HEK293T (cell line): ENCODE results near the gene CGNL1.

Experiments used
- BHLHE40 ChIP-seq: fragments of 450-650 bp; IDR thresholded peaks from 2 replicates; pipeline ENCODE4 v1.6.1; 2016; ENCODE audit warnings: mild to moderate bottlenecking, moderate library complexity, borderline replicate concordance
- CTBP1 ChIP-seq: fragments of 450-650 bp; IDR thresholded peaks from 2 replicates; pipeline ENCODE4 v1.6.1; 2016; ENCODE audit warnings: borderline replicate concordance
- FOXK2 ChIP-seq: fragments of 450-650 bp; IDR thresholded peaks from 2 replicates; pipeline ENCODE4 v1.6.1; 2016; ENCODE audit warnings: mild to moderate bottlenecking
- FOXM1 ChIP-seq: fragments of 450-650 bp; IDR thresholded peaks from 2 replicates; pipeline ENCODE4 v1.6.1; 2017; ENCODE audit warnings: mild to moderate bottlenecking, borderline replicate concordance
- L3MBTL2 ChIP-seq: fragments of 450-650 bp; conservative IDR thresholded peaks from 2 replicates; pipeline ENCODE4 v1.6.1; 2016; ENCODE audit warnings: mild to moderate bottlenecking
- SP1 ChIP-seq: fragments of 450-650 bp; IDR thresholded peaks from 2 replicates; pipeline ENCODE4 v1.6.1; 2017
- TARDBP ChIP-seq: fragments of 450-650 bp; IDR thresholded peaks from 2 replicates; pipeline ENCODE4 v1.6.1; 2016
- ZNF384 ChIP-seq: fragments of 450-650 bp; IDR thresholded peaks from 2 replicates; pipeline ENCODE4 v1.6.1; 2016

GRCh38 chr15:57548351-57548750, 172.0 kb downstream of the CGNL1 start:
- TF ChIP-seq SP1 (no peak), ZNF384 (no peak), TARDBP (no peak), FOXK2 (no peak), L3MBTL2 (no peak), BHLHE40 (no peak), FOXM1 (no peak), CTBP1 (no peak)
